ENCODE measurements around the gene PZP.

GRCh38 chr12:9198012-9198411 is 10.2 kb downstream of the PZP start:
- TF ChIP-seq SRF (IDR thresholded peaks at IDR 0.05; ENCODE audit: low read depth, low read length) (no peak), POLR2AphosphoS5 (IDR thresholded peaks at IDR 0.05; ENCODE audit: low read depth, low read length) (no peak), ZBTB49 (CRISPR knock-in tag; IDR thresholded peaks at IDR 0.05; ENCODE audit: borderline replicate concordance) (no peak), HCFC1 (IDR thresholded peaks at IDR 0.05; ENCODE audit: low read depth, low read length) (no peak), CTCF (CRISPR knock-in tag; IDR thresholded peaks at IDR 0.05) (no peak), MAFF (IDR thresholded peaks at IDR 0.05; ENCODE audit: low read depth, low read length) (no peak), MAZ (IDR thresholded peaks at IDR 0.05; ENCODE audit: borderline replicate concordance, low read depth, low read length) (no peak), MAZ (CRISPR knock-in tag; IDR thresholded peaks at IDR 0.05; ENCODE audit: low read depth) (no peak)
